HFFc6 (cell line): ENCODE data around the gene MXRA5. TPM values are rescaled to one million over a fixed set of nuclear protein-coding genes. Genes with fewer than 3 reads are reported as not detected.

ENCODE experiments used
- DNase-seq: peaks from one replicate; pipeline ENCODE4 v3.0.0-alpha.2; 2018
- H3K27ac Mint-ChIP-seq: 2 replicates; pipeline ENCODE4 v1.8.0; 2020; ENCODE audit warnings: mild to moderate bottlenecking, mixed read lengths
- H3K27me3 Mint-ChIP-seq: 2 replicates; pipeline ENCODE4 v1.8.0; 2021; ENCODE audit warnings: mild to moderate bottlenecking, moderate library complexity, mixed read lengths; ENCODE audit not compliant: insufficient read depth
- H3K36me3 Mint-ChIP-seq: 2 replicates; pipeline ENCODE4 v1.8.0; 2021; ENCODE audit warnings: low read depth, mixed read lengths
- H3K4me1 Mint-ChIP-seq: 2 replicates; pipeline ENCODE4 v1.8.0; 2020; ENCODE audit warnings: low read depth, mixed read lengths
- H3K4me3 Mint-ChIP-seq: 2 replicates; pipeline ENCODE4 v1.8.0; 2020; ENCODE audit warnings: mild to moderate bottlenecking, moderate library complexity, mixed read lengths
- H3K9me3 Mint-ChIP-seq: 2 replicates; pipeline ENCODE4 v1.8.0; 2020; ENCODE audit warnings: mild to moderate bottlenecking, mixed read lengths
- CTCF ChIP-seq: fragments of 200-600 bp; sonication (generic); IDR thresholded peaks from 2 replicates; pipeline ENCODE4 v1.5.0; 2021; ENCODE audit warnings: antibody characterized with exemption, mild to moderate bottlenecking
- total RNA-seq, 6 experiments: library from RNA; stranded (reverse); fragmentation: NEBNext Ultra II Directional; extraction: Animal tissue kit (Norgen Biotek cat#: 25700); gene quantifications; 2 replicates in 1 of 6; 3 replicates in 5 of 6; pipeline ENCODE4 v1.2.3, GENCODE V29; 2021

MXRA5 gene
- total RNA-seq, 6 experiments from 2014 or later, result 6.6 to 13.1 (median 10.0) TPM

GRCh38 chrX:3271834-3272186 lies 74.6 kb downstream of the MXRA5 start:
- peaks cover 57% of the 10 kb centered on the region for H3K4me1 Mint-ChIP-seq
- DNase-seq, result peak; percentile 67
- H3K27ac Mint-ChIP-seq, result peak overlapping the region; percentile 96
- H3K9me3 Mint-ChIP-seq, result peaks cover 16% of the 10 kb centered on the region
- peaks cover 19% of the 10 kb centered on the region for H3K36me3 Mint-ChIP-seq
- H3K27me3 Mint-ChIP-seq, result no peaks in the 10 kb centered on the region; the same call in 1 of the 2 replicates
- peak overlapping the region; percentile 80 for H3K4me3 Mint-ChIP-seq
- TF ChIP-seq CTCF, result no peak

GRCh38 chrX:3271183-3271833 lies 75.1 kb downstream of the MXRA5 start:
- Mint-ChIP-seq H3K9me3 (peaks cover 16% of the 10 kb centered on the region), H3K4me1 (peaks cover 57% of the 10 kb centered on the region), H3K4me3 (peak overlapping the region; percentile 80), H3K27me3 (no peaks in the 10 kb centered on the region; the same call in 1 of the 2 replicates), H3K36me3 (peaks cover 17% of the 10 kb centered on the region), H3K27ac (peak overlapping the region; percentile 96)
- no peak for TF ChIP-seq CTCF
- DNase-seq, result no peak

GRCh38 chrX:3268829-3269228 lies 77.6 kb downstream of the MXRA5 start:
- Mint-ChIP-seq H3K4me1 (peaks cover 61% of the 10 kb centered on the region), H3K36me3 (peaks cover 6% of the 10 kb centered on the region), H3K9me3 (peaks cover 8% of the 10 kb centered on the region), H3K4me3 (0 out of 2 replicates have a peak overlapping the region, but pooled peaks have one; percentile 32), H3K27me3 (no peaks in the 10 kb centered on the region; the same call in 1 of the 2 replicates), H3K27ac (peak overlapping the region; percentile 96)
- no peak for TF ChIP-seq CTCF
- DNase-seq, result peak; percentile 81

- H3K27me3 Mint-ChIP-seq, result no peaks in the 10 kb centered on the region; the same call in 1 of the 2 replicates
- H3K9me3 Mint-ChIP-seq, result no peaks in the 10 kb centered on the region
- H3K4me1 Mint-ChIP-seq, result peaks cover 35% of the 10 kb centered on the region
- no peak for DNase-seq
- peak overlapping the region; percentile 74 for H3K4me3 Mint-ChIP-seq
- no peaks in the 10 kb centered on the region for H3K36me3 Mint-ChIP-seq
- no peak for TF ChIP-seq CTCF
- H3K27ac Mint-ChIP-seq, result peak overlapping the region; percentile 93
Measured at GRCh38 chrX:3263681-3264126, 82.7 kb downstream of the MXRA5 start.

GRCh38 chrX:3262901-3263300 lies 83.6 kb downstream of the MXRA5 start:
- DNase-seq, result peak; percentile 83
- H3K9me3 Mint-ChIP-seq, result no peaks in the 10 kb centered on the region
- H3K36me3 Mint-ChIP-seq, result no peaks in the 10 kb centered on the region
- TF ChIP-seq CTCF, result no peak
- H3K27ac Mint-ChIP-seq, result peak overlapping the region; percentile 93
- no peaks in the 10 kb centered on the region; the same call in 1 of the 2 replicates for H3K27me3 Mint-ChIP-seq
- H3K4me3 Mint-ChIP-seq, result peak overlapping the region; percentile 74
- peaks cover 29% of the 10 kb centered on the region for H3K4me1 Mint-ChIP-seq
